ENCODE results near the gene PRKCD.

DNA sequence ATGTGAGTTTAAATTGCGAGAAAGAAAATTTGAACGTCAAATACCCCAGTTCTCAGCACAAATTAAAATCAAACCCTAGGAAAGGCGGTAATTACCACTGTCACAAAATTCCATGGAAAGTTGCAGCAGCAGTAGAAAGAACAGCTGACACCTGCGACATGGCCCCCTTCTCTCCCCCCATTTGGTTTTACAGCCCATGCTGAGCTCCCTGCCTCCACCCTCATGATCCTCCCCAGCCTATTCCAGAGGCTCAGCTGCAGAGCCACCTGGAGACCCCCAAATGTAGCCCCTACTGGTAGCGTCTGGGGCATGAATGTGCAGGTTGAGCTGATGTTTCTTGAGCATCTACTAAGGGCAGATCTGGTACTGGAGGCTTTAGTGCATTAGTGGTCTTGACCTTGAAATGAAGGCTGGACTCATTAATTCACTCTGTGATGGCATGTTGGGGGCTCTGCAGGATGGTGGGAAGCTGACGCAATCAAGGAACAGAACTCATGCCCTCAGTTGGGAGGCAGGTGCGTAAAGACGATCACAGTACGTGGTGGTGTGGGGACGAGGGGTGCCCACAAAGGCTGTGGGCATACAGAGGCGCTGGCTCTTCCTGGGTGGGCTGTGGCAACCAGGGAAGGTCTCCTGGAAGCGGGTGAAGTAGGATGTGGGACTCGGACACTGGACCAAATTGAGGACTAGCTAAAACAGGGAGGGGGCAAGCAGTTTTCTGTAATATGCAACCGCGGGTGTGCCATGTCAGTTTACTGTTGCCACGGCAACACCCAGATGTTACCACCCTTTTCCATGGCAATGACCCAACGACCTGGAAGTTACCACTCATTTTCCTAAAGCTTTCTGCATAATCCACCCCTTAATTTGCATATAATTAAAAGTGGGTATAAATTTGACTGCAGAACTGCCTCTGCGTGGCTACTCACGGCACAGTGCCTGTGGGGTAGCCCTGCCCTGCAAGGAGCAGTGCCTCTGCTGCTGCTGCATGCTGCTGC lies 39.8 kb downstream of the PRKCD start:
- TF ChIP-seq, protein P1, sequence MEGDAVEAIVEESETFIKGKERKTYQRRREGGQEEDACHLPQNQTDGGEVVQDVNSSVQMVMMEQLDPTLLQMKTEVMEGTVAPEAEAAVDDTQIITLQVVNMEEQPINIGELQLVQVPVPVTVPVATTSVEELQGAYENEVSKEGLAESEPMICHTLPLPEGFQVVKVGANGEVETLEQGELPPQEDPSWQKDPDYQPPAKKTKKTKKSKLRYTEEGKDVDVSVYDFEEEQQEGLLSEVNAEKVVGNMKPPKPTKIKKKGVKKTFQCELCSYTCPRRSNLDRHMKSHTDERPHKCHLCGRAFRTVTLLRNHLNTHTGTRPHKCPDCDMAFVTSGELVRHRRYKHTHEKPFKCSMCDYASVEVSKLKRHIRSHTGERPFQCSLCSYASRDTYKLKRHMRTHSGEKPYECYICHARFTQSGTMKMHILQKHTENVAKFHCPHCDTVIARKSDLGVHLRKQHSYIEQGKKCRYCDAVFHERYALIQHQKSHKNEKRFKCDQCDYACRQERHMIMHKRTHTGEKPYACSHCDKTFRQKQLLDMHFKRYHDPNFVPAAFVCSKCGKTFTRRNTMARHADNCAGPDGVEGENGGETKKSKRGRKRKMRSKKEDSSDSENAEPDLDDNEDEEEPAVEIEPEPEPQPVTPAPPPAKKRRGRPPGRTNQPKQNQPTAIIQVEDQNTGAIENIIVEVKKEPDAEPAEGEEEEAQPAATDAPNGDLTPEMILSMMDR (IDR thresholded peaks at IDR 0.05) = no peak
- TF ChIP-seq POLR2AphosphoS5 (IDR thresholded peaks at IDR 0.05) (no peak), POLR2A (IDR thresholded peaks at IDR 0.05) (no peak)
